GM13976 (cell line): ENCODE results near the gene WDR7.
A peak's percentile ranks its signal among the peaks of the same experiment; 100 is the strongest.

ENCODE experiments used
- DNase-seq: peaks from one replicate; pipeline ENCODE4 v3.0.0; 2012; ENCODE audit warnings: low spot score
- CTCF ChIP-seq: IDR thresholded peaks from 2 replicates; pipeline ENCODE4 v1.5.1; 2012; ENCODE audit warnings: borderline replicate concordance, mild to moderate bottlenecking; ENCODE audit not compliant: insufficient read depth; ENCODE audit errors: extremely low read depth, missing control alignments, control extremely low read depth
- in situ Hi-C: fragments of 300-500 bp; cut with MboI; formaldehyde crosslinking; loops from one replicate; pipeline ENCODE4 v1.12.0; 2022; ENCODE audit warnings: low sequenced_read_pairs, mixed read lengths, inconsistent platforms; ENCODE audit not compliant: unreplicated experiment

The WDR7 gene

GRCh38 chr18:56715121-56715520 is 64.0 kb downstream of the WDR7 start:
- in situ Hi-C loops, result no loop called here
- TF ChIP-seq CTCF, result no peak
- no peak for DNase-seq

- peak; percentile 24 for DNase-seq
- in situ Hi-C loops, result no loop called here
- no peak for TF ChIP-seq CTCF
Observed at GRCh38 chr18:56716692-56717146, 65.6 kb downstream of the WDR7 start.

- in situ Hi-C loops, result no loop called here
- no peak for DNase-seq
- TF ChIP-seq CTCF, result no peak
Observed at GRCh38 chr18:56721031-56721430, 69.9 kb downstream of the WDR7 start.

- TF ChIP-seq CTCF, result no peak
- DNase-seq, result no peak
Observed at GRCh38 chr18:56721491-56721890, 70.3 kb downstream of the WDR7 start.

DNA sequence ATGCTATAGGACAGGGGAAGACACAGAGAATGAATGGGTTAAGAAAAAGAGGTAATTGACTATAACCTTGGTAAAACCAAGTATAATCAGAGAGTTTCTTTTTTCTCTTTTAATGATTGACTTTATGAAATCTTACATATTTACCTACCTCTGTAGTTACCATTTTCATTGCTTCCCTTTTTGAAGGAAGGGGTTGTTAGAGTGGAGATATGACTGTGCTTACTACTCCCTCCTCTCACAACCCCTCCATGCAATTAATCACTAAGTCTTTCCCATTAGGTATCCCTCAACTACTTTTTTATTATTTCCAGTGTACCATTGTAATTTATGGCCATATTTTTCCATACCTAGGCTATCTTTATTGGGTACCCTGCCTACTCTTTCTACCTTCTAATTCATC is 71.4 kb downstream of the WDR7 start:
- no peak for DNase-seq
- in situ Hi-C loops, result no loop called here
- TF ChIP-seq CTCF, result no peak

More at GRCh38 chr18:56721491-56721890, 70.3 kb downstream of the WDR7 start:
- in situ Hi-C loops, result no loop called here

DNA sequence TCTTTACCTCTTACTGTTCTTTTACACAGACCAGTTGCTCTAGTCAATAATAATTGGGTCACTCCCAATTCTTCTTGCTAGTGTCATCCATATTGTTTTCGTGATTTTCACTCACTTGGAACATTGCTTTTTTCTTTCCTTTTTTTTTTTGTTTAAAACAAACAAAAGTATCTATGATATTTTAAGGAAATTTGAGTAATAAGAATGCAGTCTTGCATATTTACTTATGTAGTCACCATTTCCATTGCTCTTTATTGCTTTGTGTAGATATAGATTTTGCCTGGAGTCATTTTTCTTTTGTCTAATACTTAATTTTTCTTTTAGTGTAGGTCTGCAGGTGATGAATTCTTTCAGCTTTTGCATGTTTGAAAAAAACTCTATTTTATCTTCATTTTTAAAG is 71.9 kb downstream of the WDR7 start:
- in situ Hi-C loops, result no loop called here
- TF ChIP-seq CTCF, result no peak
- no peak for DNase-seq

GRCh38 chr18:56723706-56724105 is 72.5 kb downstream of the WDR7 start:
- no peak for DNase-seq
- no peak for TF ChIP-seq CTCF
- in situ Hi-C loops, result no loop called here
